Activated CD4-positive, CD25-positive, alpha-beta regulatory T cell (primary cell): Measurements from ENCODE around the gene IRF2BP1.

ENCODE experiments used
- DNase-seq, 4 experiments: peaks; one replicate each; lab custom pipeline; 2025; lab: John Stamatoyannopoulos, UW

IRF2BP1 gene

GRCh38 chr19:45885556-45886426, at the start of gene IRF2BP1:
IRF2BP1 (minus strand) TSS chr19:45886141; CDS start chr19:45885774, 367 bp downstream.
- DNase-seq, result peak; percentile 67 to 78 (median 72)

- no peak for DNase-seq
Measured at GRCh38 chr19:45935267-45935666, 49.3 kb upstream of the IRF2BP1 start.

DNA sequence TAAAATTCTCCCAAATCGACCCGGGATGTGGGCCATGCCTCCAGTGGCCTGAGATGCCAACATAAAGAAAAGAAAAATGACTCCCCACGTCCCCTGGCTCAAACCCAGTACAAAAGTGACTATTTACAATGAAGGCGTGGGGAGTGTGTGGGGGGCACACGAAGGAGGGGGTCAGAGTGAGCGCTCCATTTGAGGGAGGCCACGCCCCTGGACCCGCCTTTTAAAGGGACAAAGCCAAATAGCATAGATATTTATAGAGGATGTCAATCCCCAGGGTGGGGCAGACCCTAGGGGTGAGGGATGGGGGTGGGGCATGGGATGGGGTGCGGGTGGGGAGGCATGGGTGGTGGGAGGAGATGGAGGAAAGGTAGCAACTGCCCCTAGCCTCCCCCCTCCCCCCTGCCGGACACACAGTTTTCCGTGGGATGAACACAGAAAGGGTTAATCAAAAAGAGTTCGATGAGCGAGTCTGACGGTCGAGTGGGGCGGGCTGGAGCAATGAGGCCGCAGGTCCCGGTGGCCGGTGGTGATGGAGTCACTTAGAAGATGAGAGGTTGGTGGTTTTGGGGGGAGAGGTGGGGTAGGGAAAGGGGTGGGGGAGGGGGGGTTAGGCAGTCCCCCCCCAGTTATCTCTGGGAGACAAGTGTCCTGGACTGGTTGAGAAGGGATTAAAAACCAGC, 48.8 kb upstream of the IRF2BP1 start:
- no peak for DNase-seq

DNA sequence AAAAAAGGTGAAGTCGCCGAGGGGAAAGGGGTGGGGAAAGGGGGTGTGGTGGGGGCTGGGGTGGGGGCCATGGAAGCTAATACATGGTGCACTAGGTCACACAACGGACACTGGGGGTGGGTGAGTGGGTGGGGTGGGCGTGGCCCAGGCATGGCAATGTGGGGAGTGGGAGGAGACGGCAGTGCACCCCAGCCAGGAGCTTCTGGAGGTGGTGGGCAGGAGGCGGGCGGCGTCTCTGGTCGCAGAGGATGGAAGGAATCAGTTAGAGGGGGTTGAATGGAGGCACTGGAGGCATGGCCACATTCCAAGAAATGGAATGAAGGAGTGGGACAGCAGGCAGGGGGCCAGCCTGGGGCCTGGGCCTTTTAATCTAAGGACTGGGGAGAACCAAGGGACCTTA, 47.8 kb upstream of the IRF2BP1 start:
- no peak for DNase-seq

GRCh38 chr19:45931055-45931454, 45.1 kb upstream of the IRF2BP1 start:
- no peak for DNase-seq

- DNase-seq, result no peak
Measured at GRCh38 chr19:45929247-45929646, 43.3 kb upstream of the IRF2BP1 start.

- peak; percentile 62 to 76 (median 70) for DNase-seq
Measured at GRCh38 chr19:45927565-45928261, 41.8 kb upstream of the IRF2BP1 start.

GRCh38 chr19:45924891-45925447, 39.0 kb upstream of the IRF2BP1 start:
- DNase-seq, result no peak

- no peak for DNase-seq
Measured at GRCh38 chr19:45922281-45922680, 36.3 kb upstream of the IRF2BP1 start.

DNA sequence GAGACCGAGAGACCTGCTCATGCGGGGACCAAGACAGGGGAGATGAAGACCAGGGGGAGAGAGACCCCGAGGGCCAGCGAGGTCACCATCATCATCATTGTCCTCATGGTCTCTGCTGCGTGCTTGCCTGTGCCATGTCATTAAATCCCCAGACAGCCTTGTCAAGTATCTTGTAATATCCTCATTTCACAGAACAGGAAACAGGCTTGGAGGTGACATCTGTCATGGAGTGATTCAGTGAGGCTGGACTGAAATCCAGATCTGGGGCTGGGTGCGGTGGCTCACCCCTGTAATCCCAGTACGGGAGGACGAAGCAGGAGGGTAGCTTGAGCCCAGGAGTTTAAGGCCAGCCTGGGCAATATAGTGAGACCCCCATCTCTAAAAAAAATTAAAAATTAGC, 34.5 kb upstream of the IRF2BP1 start:
- no peak for DNase-seq

- DNase-seq, result no peak
Measured at GRCh38 chr19:45919678-45920077, 33.7 kb upstream of the IRF2BP1 start.

DNA sequence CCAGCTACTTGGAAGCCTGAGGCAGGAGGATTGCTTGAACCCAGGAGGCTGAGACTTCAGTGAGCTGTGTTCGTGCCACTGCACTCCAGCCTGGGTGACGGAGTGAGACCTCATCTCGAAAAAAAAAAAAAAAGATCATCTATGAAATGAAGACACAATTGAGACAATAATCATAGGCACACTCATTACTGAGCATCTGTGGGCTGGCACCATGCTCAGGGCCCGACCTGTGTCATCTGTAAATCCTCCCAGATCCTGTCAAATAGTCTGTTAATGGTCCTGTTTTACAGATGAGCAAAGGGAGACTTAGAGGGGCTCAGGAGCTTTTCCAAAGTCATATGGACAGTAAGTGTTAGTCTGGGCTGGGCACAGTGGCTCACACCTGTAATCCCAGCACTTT, 32.8 kb upstream of the IRF2BP1 start:
- DNase-seq, result no peak

DNA sequence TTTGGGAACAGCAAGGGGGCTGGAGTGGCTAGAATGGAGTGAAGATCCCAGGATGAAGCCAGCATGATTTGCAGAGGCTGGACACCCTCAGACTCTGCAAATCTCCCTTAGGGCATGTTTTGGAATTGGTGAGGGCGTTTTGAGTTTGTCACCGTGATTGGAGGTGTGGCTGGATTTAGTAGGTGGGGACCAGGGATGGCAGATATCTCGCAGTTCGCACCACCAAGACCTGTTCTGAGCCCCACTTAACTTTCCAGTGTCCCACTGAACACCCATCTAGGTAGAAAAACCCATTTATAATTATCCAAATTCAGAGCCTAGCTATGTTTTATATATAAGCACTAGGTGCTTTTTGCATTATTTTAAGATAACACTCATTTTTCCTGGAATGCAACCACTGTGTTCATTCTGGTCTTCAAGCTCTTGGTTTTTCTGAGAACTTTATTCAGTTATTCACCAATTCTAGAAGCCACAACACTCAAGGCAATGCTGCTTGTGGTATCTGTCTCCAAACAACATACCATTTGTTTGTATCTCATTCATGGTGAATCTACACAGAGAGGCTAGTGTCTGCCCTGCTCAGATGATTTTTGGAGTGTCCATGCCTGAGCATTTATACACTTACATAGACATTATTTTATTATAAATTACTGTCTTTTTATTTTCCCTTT, 31.6 kb upstream of the IRF2BP1 start:
- no peak for DNase-seq

DNA sequence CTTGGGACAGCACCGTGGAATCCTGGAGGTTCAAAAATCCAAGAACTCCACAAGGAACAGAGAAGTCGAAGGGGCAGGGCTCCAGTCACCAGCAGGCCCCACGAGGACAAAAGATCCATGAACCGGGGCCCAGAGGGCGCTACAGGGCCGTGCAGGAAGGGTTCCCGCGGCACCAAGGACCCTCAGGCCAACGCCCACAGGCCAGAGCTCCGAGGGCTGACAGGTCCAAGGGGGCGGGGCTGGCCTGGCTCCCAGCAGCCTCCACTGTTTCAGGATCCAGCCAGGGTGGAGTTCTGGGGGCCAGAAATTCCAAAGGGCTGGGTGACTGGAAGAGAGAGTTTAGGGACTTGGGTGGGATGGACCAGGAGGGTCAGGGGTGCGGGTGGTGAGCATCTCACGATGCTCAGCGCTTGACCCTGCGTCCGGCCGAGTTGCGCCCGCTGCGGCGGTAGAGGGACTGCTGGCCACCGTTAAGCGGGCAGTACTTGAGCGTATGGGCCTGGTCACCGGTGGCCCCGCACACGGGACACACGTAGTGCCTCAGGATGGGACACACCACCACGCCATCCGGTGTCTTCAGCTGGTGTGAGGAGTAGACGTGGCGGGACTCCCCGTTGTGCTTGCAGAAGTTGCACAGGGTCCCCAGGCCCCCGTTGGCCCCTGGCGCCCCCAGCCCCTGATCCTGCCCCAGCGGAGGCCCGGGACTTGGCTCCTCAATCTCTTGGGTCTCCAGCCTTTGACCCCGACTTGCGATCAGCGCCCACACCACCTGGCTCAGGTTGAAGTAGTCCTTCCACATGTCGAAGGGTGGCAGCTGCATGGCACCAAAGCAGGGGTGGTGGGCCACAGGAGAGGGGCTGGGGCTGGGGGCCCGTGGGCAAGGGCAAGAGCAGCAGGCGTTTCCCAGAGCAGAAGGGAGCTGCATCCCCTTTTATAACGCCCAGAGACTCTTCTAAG, 28.2 kb upstream of the IRF2BP1 start, which contains the start of gene NANOS2:
Gene NANOS2 (minus strand): TSS at position 905 of the 957 bp plus-strand sequence. CDS start 85 bp downstream, at position 820.
- no peak for DNase-seq

GRCh38 chr19:45911291-45911690, 25.4 kb upstream of the IRF2BP1 start:
- DNase-seq, result no peak

GRCh38 chr19:45908956-45909355, 23.0 kb upstream of the IRF2BP1 start:
- DNase-seq, result no peak

- no peak for DNase-seq
Measured at GRCh38 chr19:45906221-45906620, 20.3 kb upstream of the IRF2BP1 start.

- DNase-seq, result no peak
Measured at GRCh38 chr19:45905011-45905410, 19.1 kb upstream of the IRF2BP1 start.

GRCh38 chr19:45902651-45903625, 17.0 kb upstream of the IRF2BP1 start:
- peak; percentile 95 to 99 (median 98) for DNase-seq
